HG02840 (cell line): ENCODE data around the gene TNFAIP8L1.
"Not testable (repeated sequence)": the region's sequence is repeated elsewhere in the genome, so short reads cannot be mapped to it uniquely, and the experiment has no call there.

ENCODE experiments used
- ATAC-seq: cut with Tn5 transposase; IDR thresholded peaks from one replicate; pipeline ENCODE4 v1.9.1; 2021; ENCODE audit warnings: mild to moderate bottlenecking, moderate library complexity, moderate number of reproducible peaks; ENCODE audit not compliant: unreplicated experiment, low FRiP score

The TNFAIP8L1 gene

GRCh38 chr19:4638828-4639530 lies at the start of gene TNFAIP8L1:
TNFAIP8L1 (plus strand) TSS chr19:4639516; CDS start chr19:4651870, 12,354 bp downstream.
- peak; percentile 69 for ATAC-seq

- ATAC-seq: no peak
Measured at GRCh38 chr19:4589579-4590410, 49.5 kb upstream of the TNFAIP8L1 start.

GRCh38 chr19:4590559-4590958 lies 48.8 kb upstream of the TNFAIP8L1 start:
- ATAC-seq: no peak

- ATAC-seq: no peak
Measured at GRCh38 chr19:4591320-4591719, 48.0 kb upstream of the TNFAIP8L1 start.

- no peak for ATAC-seq
Measured at GRCh38 chr19:4592445-4592844, 46.9 kb upstream of the TNFAIP8L1 start.

GRCh38 chr19:4593409-4593851 lies 45.9 kb upstream of the TNFAIP8L1 start:
- no peak for ATAC-seq

- no peak for ATAC-seq
Measured at GRCh38 chr19:4594201-4594600, 45.1 kb upstream of the TNFAIP8L1 start.

- not testable (repeated sequence) for ATAC-seq
Measured at GRCh38 chr19:4595158-4595557, 44.2 kb upstream of the TNFAIP8L1 start.

- ATAC-seq: no peak
Measured at GRCh38 chr19:4596033-4596904, 43.0 kb upstream of the TNFAIP8L1 start.

- ATAC-seq: no peak
Measured at GRCh38 chr19:4597278-4597974, 41.9 kb upstream of the TNFAIP8L1 start.

- ATAC-seq: no peak
Measured at GRCh38 chr19:4597975-4598671, 41.2 kb upstream of the TNFAIP8L1 start.

- ATAC-seq: no peak
Measured at GRCh38 chr19:4598712-4599111, 40.6 kb upstream of the TNFAIP8L1 start.

- ATAC-seq: no peak
Measured at GRCh38 chr19:4600082-4600481, 39.2 kb upstream of the TNFAIP8L1 start.

- no peak for ATAC-seq
Measured at GRCh38 chr19:4600893-4601292, 38.4 kb upstream of the TNFAIP8L1 start.

GRCh38 chr19:4602173-4602788 lies 37.0 kb upstream of the TNFAIP8L1 start:
- ATAC-seq: no peak

- no peak for ATAC-seq
Measured at GRCh38 chr19:4602915-4603314, 36.4 kb upstream of the TNFAIP8L1 start.

- no peak for ATAC-seq
Measured at GRCh38 chr19:4604912-4605311, 34.4 kb upstream of the TNFAIP8L1 start.

- no peak for ATAC-seq
Measured at GRCh38 chr19:4606181-4606580, 33.1 kb upstream of the TNFAIP8L1 start.
